ENCODE measurements around the gene CASZ1.

The CASZ1 gene

DNA sequence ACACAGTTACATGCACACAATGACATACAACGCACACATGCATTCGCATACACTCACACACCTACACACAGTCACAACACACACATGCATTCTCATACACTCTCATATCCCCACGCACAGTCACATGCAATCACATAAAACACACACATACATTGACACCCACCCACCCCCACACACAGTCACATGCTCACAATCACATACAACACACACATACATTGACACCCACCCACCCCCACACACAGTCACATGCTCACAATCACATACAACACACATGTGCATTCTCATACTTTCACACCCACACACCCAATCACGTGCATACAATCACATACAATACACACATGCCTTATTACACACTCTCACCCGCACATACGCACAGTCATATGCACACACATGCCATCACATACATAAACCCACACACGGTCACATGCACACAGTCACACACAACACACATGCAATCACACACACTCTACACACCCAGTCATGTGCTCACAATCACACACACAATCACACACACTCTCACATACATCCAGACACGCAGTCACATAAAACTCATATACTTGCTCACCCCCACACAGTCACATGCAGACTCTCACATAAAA is 134.3 kb downstream of the CASZ1 start:
- peak; percentile 98 for FAIRE-seq

DNA sequence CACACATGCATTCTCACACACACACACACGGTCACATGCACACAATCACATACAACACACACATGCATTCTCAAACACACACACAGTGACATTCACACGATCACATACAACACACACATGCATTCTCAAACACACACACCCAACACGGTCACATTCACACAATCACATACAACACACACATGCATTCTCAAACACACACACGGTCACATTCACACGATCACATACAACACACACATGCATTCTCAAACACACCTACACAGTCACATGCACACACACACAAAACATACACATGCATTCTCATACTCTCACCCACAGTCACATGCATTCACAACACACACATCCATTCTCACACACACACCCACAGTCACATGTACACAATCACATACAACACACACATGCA is 135.0 kb downstream of the CASZ1 start:
- FAIRE-seq, result no peak
- DNase-seq (ENCODE audit: insufficient read length, low spot score), result no peak

More for the DNA sequence above, 134.3 kb downstream of the CASZ1 start:
- DNase-seq (ENCODE audit: insufficient read length, low spot score), result no peak

DNA sequence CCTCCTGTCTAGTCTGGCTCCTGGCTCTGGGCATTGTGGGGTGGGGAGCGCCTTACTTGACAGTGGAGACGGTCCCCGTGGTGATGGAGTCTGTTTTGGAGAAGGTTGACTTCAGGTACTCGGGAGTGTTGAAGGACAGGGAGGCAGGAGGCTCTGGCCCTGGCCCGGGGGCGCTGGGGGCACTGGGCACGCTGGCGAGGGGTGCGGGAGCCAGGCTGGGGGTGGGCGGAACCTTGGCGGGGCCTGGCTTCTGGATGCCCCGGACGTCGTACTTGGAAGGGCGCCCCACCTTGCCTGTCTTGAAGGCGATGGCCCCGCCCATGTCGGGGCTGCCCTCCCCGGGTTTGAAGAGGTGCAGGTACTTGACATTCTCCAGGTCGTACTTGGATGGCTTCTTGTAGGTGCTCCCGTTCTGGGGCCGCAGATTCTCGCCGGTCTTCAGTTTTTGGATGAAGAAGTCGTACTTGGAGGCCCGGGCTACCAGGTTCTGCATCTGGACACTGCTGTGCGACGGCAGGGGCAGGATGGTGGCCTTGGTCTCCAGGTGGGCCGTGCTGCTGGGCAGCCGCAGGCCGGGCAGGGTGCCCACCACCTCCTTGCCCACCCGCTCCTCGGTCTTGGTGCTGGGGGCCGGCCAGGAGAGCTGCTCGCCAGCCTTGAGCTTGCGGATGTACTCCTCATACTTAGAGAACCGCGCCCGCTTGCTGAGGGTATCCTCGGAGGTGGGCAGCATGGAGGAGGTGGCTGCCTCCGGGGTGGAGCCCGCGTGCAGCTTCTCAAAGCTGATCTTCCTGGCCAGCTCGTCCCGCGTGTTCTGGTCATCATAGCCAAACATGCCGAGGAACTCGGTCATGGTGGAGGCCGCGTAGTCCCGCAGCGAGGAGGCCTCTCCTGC is 136.6 kb downstream of the CASZ1 start:
- DNase-seq (ENCODE audit: insufficient read length, low spot score), result no peak
- FAIRE-seq, result no peak

DNA sequence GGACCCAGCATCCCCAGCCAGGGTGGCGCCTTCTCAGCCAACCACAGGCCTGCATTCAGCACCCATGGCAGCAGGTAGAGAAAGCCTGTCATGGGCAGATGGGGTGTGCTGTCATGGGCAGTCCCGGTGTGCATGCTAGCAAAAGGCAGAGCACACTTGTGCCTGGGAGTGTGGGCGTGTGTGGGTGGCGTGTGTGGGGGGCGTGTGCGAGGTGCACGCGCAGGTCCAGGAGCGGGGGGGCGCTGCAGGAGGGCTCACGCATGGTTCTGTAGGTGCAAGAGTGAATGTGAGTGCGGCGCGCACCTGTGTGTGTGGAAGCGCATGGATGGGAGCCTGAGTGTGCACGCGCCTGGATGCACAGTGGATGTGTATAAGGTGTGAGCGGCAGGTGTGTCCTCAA is 137.2 kb downstream of the CASZ1 start:
- FAIRE-seq (no peak), DNase-seq (ENCODE audit: insufficient read length, low spot score) (no peak)

DNA sequence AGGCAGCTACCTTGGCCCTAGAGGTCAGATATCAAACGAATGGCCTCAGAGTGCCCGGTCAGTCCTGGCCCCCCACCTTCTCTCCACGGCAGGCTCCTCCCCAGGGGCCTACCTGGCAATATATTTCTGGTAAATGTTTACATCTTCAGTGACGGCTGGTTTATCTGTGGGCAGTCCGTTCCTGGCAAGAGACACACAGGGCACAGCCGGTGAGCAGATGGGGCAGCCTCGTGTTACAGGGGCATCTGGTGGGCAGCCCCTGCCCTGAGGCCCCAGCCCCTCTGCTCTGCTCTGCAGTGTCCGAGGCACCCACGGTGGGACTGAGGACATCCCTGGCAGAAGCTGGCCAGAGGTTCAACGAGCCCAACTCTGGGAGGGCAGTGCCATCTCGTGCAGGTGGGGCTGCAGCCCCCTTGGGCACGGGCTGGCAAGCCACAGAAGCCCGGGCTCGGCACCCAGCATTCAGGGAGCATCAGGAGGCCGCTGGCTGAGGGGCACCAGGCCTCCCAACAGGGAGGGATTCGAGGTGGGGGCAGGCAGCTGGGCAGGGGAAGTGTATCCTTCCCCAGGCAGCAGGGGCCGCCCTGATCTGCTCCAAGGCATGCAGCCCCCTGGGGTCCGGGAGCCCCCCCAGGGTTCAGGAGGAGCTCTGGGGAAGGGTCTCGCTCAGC is 137.9 kb downstream of the CASZ1 start:
- FAIRE-seq (no peak), DNase-seq (ENCODE audit: insufficient read length, low spot score) (no peak)

DNA sequence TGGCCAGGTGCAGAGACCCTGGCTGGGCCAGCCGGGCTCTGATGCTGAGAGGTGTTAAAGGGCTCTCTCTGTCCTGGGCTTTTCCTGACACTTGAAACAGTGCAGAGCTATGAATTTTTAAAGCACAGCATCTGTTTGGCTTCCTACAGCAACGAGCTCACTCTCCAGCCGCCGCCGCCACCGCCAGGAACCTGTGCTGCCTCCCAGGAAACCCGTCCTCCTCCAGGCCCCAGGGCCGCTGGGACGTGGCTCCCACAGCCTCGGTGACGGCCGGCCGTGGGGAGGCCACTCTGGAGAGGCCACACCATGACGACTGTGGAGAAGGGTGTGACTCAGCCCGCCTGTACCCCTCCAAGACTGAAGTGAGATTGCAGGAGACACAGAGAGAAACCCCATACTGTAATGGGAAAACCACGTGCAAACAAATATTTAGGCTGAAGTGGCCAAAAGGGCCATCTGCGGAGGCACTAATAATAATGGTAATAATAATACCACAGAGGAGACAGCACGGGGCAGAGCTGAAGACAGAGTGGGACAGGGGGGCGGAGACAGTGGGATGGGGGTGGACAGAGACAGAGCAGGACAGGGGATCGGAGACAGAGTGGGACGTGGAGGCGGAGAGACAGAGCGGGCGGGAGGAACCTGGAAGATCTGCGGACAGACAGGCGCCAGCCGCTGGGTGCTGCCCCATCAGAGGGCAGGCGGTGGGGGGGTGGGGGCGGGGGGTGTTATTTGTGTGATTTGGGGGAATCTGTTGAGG is 139.2 kb downstream of the CASZ1 start:
- FAIRE-seq (no peak), DNase-seq (ENCODE audit: insufficient read length, low spot score) (no peak)

DNA sequence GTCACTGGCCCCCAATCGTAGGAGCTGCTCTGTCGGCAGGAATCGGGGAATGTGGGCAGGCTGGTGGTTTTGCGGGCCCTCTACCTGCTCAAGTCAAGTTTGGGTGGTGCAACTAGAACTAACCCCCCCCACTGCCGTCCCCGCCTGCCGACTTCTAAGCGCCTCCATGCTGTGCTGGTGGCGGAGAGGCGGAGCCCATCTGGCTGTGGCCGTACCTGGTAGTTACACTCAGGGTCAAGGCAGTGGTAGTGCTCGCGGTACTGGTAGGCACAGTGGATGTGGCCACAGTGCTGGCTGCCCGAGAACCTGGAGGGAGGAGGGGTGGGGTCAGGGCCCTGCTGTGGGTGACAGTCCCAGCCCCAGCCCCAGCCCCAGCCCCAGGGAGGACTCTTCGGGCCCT is 140.0 kb downstream of the CASZ1 start:
- FAIRE-seq, result no peak

DNA sequence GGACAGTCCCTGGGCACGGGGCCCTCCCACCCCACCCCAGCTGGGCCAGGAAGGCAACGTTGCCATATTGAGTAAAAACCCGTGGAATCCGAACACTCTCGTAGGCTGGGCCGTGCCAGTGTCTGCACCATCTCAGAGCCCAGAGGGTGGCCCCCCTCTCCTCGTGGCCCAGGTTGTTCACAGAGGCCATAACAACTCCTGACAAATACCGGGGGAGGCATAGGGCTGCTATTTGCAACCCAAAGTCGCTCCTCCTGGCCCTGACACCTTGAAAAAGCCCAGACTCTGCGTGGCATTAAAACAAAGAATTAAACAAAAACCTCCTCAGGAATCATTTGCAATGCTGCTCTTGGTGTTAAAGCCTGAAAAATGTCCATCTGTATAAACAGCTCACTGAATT is 141.4 kb downstream of the CASZ1 start:
- FAIRE-seq (no peak), DNase-seq (ENCODE audit: insufficient read length, low spot score) (no peak)

More for the DNA sequence above, 140.0 kb downstream of the CASZ1 start:
- DNase-seq (ENCODE audit: insufficient read length, low spot score), result no peak

DNA sequence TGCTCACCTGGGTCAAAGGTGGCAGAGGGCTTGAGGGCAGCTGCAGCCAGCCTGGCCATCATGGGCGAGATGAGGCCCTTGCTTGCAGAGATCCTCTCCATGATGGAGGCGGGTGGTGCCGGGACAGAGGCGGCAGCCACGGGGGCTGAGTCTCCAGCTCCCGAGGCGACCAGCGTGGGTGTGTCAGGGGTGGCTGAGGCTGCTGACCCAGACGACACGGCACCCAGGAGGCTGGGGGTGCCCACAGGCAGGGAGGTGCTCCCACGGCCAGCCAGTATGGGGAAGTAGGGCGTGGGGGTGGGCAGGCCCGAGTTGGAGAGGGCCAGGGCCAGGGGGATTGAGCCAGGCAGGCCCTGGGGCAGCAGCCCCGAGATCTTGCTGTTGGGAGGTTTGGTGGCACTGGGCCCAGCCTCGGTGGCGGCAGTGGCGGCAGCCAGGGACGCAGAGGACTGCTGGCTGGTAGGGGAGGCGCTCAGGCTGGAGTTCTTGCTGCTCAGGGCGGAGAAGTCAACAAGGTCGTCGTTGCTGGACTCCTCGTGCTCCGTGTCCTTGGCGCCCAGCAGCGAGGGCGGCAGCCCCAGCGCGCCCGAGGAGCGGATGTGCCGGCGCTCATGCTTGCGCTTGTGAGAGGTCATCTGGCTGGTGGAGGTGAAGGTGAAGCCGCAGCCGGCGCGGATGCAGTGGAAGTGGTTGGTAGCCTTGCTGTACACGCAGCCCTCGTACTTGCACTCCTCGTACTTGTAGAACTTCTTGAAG is 142.9 kb downstream of the CASZ1 start:
- no peak for DNase-seq (ENCODE audit: insufficient read length, low spot score)
- no peak for FAIRE-seq

DNA sequence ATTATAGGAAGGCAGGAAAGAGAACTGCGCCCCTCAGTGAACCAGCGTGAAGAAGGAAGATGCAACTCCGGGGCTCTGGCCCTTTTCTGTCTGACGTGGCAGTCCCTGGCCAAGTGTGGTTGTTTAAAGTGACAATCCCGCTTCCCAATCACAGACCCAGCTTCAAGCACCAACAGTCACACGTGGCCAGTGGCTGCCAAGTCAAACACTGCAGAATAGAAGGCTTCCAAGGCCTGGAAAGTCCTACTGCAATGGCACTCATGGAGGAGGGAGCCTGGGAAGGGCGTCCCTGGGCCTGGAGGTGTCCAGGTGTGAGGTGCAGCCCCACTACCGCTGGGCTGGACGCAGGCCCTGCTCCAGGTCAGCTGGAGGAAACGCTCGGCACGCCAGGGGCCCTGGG is 143.8 kb downstream of the CASZ1 start:
- DNase-seq (ENCODE audit: insufficient read length, low spot score) (no peak), FAIRE-seq (no peak)

DNA sequence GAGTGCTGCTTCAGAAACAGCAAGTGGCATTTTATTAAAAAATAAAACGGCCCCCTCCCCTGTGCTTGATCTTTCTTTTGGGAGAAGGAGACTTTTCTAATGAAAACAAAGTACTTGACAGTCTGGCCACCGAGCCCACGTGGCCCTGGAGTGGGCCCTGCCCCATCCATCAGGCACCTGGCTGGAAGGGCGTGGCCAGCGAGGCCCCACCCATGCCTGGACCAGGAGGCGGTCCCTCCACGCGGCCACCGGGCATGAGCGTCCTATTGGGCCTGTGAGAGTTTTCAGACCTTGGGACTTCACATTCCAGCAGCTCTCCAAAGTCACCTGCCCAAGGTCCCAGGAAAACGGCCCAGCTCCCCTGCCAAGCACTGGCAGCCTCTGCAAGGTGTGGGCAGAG is 144.7 kb downstream of the CASZ1 start:
- DNase-seq (ENCODE audit: insufficient read length, low spot score), result no peak
- no peak for FAIRE-seq

DNA sequence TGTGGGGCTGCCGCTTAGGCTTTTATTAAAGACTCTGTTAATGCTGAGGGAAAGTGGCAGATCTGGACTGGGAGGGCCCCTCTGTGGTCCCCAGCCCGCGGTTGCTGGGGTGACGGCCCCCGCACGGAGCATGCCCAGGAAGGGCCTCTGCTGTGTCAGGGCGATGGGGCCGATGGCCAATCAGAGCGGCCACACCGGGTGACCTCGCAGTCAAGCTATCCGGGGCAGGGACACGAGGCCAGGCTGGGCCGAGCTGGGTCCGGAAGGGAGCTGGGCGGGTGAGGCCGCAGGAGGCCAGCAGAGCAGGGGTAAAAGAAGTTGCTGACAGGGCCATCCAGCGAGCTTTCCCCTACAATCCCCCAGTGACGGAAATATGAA is 145.1 kb downstream of the CASZ1 start:
- FAIRE-seq (no peak), DNase-seq (ENCODE audit: insufficient read length, low spot score) (peak; percentile 39)

DNA sequence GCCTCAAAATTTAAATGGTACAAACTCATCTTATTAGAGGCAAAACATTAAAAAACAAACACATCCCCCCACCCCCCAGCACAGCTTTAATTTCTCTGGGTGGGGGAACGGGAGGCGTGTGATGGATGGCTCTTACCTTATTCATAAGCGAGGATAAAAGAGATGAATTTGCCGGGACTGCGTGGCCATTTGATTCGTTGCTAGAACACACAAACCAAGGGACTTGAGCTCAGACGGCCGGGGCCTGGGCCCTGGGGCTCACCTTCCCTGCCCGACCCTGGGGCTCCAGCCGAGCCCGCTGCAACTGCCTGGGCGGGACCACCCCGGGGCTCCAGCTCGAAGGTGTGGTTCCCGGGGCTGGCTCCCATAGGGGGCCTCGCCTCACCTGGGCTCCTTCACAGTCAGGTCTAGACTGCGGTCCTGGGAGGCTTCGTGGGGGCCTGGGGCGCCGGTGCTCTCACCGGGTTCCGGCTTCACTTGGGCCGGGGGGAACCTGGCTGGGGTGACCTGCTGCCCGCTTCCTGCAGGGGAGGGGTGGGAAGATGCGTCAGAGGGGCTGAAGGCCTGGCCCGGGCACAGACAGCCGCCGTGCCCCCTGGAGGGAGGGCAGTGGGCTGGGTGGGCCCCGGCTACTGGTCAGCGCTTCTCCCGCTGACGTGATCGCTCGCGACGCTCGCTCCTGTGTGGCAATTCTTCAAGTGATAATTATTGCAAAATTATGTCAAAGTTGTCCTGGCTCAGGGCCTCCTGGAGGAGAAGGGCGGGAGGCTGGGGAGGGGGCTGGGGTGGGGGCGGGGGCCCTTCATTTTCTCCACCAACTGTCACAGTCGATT is 145.7 kb downstream of the CASZ1 start:
- DNase-seq (ENCODE audit: insufficient read length, low spot score) (no peak), FAIRE-seq (no peak)

DNA sequence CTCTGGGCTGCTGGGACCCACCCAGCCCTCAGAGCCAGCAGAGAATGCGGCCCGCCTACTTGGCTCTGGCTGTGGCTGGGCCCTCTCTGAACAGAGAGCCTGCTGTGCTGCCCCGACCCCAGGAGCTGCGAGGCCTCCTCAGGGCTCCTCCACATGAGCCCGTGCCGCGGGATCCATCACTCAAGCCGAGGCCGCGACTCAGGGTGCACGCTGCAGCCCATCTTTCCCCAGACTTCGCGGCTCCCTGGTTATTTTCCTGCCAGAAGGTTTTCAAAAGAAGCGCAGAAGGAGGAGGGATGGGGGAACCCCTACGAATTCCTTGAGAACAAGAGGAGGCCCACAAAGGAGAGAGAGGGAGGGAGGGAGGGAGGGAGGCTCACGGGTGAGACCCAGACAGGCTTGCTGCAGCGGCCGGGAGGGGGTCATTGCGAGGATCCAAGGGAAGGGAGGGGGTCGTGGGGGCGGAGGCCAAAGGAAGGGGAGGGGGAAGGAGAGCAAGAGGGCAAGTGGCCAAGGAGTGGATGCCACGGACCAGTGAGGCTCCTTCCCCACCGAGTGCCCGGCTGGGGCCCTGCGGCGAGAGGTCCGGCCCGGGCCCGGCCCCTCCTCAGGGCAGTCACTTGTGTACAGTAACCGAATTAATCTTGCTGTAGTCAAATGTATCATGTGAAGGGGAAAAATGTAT is 146.8 kb downstream of the CASZ1 start:
- FAIRE-seq, result no peak

DNA sequence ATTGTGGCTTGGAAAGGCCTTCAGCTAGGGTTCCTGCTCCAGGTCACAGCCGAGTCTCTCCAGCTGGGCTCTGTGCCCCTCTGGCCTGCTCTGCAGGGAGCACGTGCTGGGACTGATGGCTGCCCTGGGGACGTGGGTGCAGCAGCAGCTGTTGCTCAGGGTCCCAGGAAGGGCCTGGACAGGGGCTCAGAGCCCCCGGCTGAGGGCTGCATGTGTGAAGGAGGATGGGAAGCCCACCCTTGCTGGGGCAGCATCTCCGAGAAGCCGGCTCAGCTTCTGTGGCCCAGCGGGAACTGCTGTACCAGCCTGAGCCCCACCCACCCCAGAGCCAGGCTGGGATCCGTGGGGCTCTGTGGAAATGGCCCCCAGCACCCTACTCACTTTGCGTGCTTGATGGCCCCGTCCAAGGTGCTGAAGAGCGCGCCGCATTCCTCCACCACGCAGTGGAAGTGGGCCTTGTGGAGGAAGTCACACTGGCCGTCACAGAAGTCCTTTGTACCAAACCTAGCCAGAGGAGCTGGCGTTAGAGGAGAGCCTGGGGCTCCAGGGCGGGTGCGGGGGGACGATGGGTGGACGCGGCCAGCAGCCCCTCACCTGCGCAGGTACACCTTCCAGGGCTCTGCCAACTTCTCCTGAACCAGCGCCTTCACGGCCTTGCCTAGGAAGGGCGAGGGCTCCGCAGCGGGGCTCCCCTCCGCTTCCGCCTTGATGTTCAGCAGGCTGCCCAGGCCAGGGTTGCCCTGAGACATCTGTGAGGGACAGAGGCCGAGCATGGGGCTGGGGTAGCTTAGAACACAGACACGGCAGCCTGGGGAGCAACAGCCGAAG is 147.5 kb downstream of the CASZ1 start:
- FAIRE-seq (no peak), DNase-seq (ENCODE audit: insufficient read length, low spot score) (no peak)

More for the DNA sequence above, 146.8 kb downstream of the CASZ1 start:
- DNase-seq (ENCODE audit: insufficient read length, low spot score), result no peak

DNA sequence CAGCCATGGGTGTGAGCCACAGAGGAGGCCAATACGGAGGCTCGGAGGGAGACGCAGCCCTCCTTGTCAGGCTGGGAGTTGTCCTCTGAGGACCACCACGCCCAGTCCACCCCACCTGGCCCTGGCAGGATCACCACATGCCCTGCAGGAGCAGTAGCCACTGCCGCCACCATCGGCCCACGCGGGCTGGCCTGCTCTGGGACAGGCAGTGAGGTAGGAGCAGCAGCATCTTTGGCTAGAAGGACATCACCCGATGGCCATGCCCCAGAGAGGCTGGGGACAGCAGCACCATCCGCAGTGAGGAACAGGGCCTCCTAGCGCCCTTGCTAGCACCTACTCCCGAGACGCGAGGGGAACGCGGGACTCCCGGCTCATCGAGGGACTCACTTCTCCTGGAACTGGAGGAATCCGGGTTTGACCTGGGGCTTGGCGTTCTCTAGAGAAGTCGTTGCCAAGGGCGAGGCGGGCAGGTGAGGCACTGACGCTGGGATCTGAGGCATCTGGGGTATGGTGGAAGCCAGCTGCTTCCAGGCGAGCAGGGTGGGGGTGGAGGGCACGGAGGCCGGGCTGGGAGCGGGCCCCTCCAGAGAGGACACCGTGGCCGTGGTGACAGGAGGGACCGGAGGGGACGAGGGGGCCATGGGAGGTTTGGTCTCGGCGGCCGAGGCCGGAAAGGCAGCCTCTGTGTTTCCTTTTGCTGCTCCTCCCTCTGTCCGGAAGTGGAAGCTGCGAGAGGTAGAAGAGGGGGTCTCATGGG is 148.9 kb downstream of the CASZ1 start:
- DNase-seq (ENCODE audit: insufficient read length, low spot score) (no peak), FAIRE-seq (no peak)

DNA sequence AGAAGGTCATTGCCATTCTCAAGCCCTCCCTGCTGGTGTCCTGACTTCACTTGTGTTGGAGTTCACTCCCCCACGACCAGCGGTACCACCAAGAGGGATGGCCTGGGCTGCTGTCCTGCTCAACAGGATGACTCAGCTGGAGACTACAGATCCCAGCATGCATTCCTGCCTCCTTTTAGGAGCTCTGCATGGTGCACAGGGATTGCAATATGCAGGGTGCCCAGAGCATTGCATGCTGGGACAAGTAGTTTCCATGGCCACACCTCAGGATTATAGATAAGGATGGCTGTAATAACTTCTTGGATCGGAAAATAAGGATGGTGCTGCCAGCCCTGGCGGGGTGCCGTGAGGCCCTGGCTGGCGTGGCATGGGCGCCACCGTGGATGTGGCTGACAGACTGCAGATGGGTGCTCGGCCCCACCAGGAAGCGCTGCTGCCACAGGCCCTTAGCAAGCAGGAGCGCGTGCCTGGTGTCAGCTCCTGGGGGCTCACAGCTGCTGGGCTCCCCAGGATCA is 150.0 kb downstream of the CASZ1 start:
- FAIRE-seq (no peak), DNase-seq (ENCODE audit: insufficient read length, low spot score) (peak; percentile 38)

Data from HTR-8/SVneo (cell line).